ENCODE results near the gene LARGE1. TPM values are rescaled to one million over a fixed set of nuclear protein-coding genes. Genes with fewer than 3 reads are reported as not detected.

LARGE1 gene
- total RNA-seq, 1 experiment from 2014 or later = 5.2 TPM

GRCh38 chr22:33640900-33641299 is 279.4 kb downstream of the LARGE1 start:
- Mint-ChIP-seq H3K9me3 (ENCODE audit: unreplicated experiment) (peaks cover 39% of the 10 kb centered on the region), H3K36me3 (ENCODE audit: insufficient read depth, unreplicated experiment) (no peaks in the 10 kb centered on the region), H3K27me3 (ENCODE audit: insufficient read depth, unreplicated experiment) (no peaks in the 10 kb centered on the region), H3K4me1 (ENCODE audit: insufficient read depth, unreplicated experiment) (no peaks in the 10 kb centered on the region), H3K4me3 (ENCODE audit: unreplicated experiment) (no peak overlapping the region), H3K27ac (ENCODE audit: low read depth, unreplicated experiment) (no peak overlapping the region)
- no TSS peak for BruUV-seq (replicated peaks)
- no peak for TF ChIP-seq CTCF (IDR thresholded peaks at IDR 0.05; ENCODE audit: unreplicated experiment)
- intact Hi-C loops (cut with micrococcal nuclease) = no loop called here
- ChIA-PET POLR2A (no interaction called here), CTCF (interaction anchor here (1.1 kb wide), 1 partner anchor 465 kb away, joined by 4 read pairs; no protein-coding TSS in a partner anchor)
- no peak for DNase-seq (ENCODE audit: unreplicated experiment)

GRCh38 chr22:33639588-33640254 is 280.6 kb downstream of the LARGE1 start:
- no TSS peak for BruUV-seq (replicated peaks)
- ChIA-PET POLR2A (interaction anchor here (0.6 kb wide), 1 partner anchor 239 kb away, joined by 3 read pairs; no protein-coding TSS in a partner anchor), CTCF (interaction anchor here (0.6 to 1.1 kb wide), 4 partner anchors 19 to 590 kb away, joined by 3 to 4 read pairs (median 3); no protein-coding TSS in a partner anchor)
- intact Hi-C loops (cut with micrococcal nuclease) = no loop called here
- no peak for TF ChIP-seq CTCF (IDR thresholded peaks at IDR 0.05; ENCODE audit: unreplicated experiment)
- Mint-ChIP-seq H3K27me3 (ENCODE audit: insufficient read depth, unreplicated experiment) (no peaks in the 10 kb centered on the region), H3K9me3 (ENCODE audit: unreplicated experiment) (peaks cover 38% of the 10 kb centered on the region), H3K4me3 (ENCODE audit: unreplicated experiment) (no peak overlapping the region), H3K4me1 (ENCODE audit: insufficient read depth, unreplicated experiment) (no peaks in the 10 kb centered on the region), H3K27ac (ENCODE audit: low read depth, unreplicated experiment) (no peak overlapping the region), H3K36me3 (ENCODE audit: insufficient read depth, unreplicated experiment) (no peaks in the 10 kb centered on the region)
- DNase-seq (ENCODE audit: unreplicated experiment) = no peak

DNA sequence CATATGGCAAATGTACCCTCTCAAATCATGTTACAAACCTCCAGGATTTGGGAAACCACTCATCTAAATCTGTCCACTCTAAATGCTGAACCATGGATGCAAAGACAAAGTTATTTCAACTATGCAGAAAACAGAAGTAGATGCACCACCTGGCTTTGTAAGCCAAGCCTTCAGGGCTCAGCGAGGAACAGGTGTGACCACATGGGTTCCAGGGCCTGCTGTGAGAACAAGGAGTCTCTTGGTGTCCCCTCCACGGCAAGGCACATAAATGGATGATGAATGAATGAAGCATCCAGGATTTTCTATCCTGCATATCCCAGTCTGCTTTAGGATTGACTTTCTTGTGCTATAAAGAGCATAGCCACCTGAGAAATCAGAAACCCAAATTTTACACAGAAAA is 284.5 kb downstream of the LARGE1 start:
- peaks cover 19% of the 10 kb centered on the region for H3K9me3 Mint-ChIP-seq (ENCODE audit: unreplicated experiment)
- ChIA-PET CTCF (interaction anchor here (0.6 kb wide), 1 partner anchor 336 kb away, joined by 3 read pairs; no protein-coding TSS in a partner anchor), POLR2A (no interaction called here)
- peaks cover 5% of the 10 kb centered on the region for H3K36me3 Mint-ChIP-seq (ENCODE audit: insufficient read depth, unreplicated experiment)
- no peak for DNase-seq (ENCODE audit: unreplicated experiment)
- TF ChIP-seq CTCF (IDR thresholded peaks at IDR 0.05; ENCODE audit: unreplicated experiment) = no peak
- H3K27me3 Mint-ChIP-seq (ENCODE audit: insufficient read depth, unreplicated experiment) = no peaks in the 10 kb centered on the region
- H3K27ac Mint-ChIP-seq (ENCODE audit: low read depth, unreplicated experiment) = no peak overlapping the region
- no peak overlapping the region for H3K4me3 Mint-ChIP-seq (ENCODE audit: unreplicated experiment)
- intact Hi-C loops (cut with micrococcal nuclease) = no loop called here
- no peaks in the 10 kb centered on the region for H3K4me1 Mint-ChIP-seq (ENCODE audit: insufficient read depth, unreplicated experiment)
- no TSS peak for BruUV-seq (replicated peaks)

DNA sequence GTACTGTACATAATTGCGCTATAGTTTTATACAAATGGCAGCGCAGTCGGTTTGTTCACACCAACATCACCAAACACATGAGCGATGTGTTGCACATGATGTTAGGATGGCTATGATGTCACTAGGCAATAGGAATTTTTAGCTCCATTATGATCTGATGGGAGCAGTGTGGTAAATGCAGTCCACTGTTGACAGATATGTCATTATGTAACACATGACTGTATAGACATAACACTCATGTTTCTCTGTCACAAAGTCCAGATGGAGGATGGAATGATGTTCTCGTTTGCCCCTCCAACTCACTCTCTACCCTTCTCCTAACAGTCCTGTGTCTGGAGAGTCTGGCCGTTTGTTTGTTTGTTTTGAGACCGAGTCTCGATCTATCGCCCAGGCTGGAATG is 288.5 kb downstream of the LARGE1 start:
- TF ChIP-seq CTCF (IDR thresholded peaks at IDR 0.05; ENCODE audit: unreplicated experiment) = no peak
- BruUV-seq (replicated peaks) = no TSS peak
- Mint-ChIP-seq H3K36me3 (ENCODE audit: insufficient read depth, unreplicated experiment) (peaks cover 5% of the 10 kb centered on the region), H3K27ac (ENCODE audit: low read depth, unreplicated experiment) (no peak overlapping the region), H3K27me3 (ENCODE audit: insufficient read depth, unreplicated experiment) (no peaks in the 10 kb centered on the region), H3K4me1 (ENCODE audit: insufficient read depth, unreplicated experiment) (no peaks in the 10 kb centered on the region), H3K4me3 (ENCODE audit: unreplicated experiment) (no peak overlapping the region), H3K9me3 (ENCODE audit: unreplicated experiment) (peaks cover 15% of the 10 kb centered on the region)
- no peak for DNase-seq (ENCODE audit: unreplicated experiment)
- CTCF ChIA-PET = interaction anchor here (0.6 kb wide), 2 partner anchors 26 to 332 kb away, joined by 3 to 4 read pairs; no protein-coding TSS in a partner anchor
- POLR2A ChIA-PET = no interaction called here
- intact Hi-C loops (cut with micrococcal nuclease) = no loop called here

Data from MCF 10A (cell line).